GM12872 (cell line): ENCODE data around the gene SLC10A7.

Experiments
- TF ChIP-seq, protein P1 (sequence below): IDR thresholded peaks from 3 replicates; pipeline ENCODE4 v1.5.1; 2011; ENCODE audit warnings: low read depth, mild to moderate bottlenecking, low read length, moderate library complexity; ENCODE audit not compliant: insufficient read depth

Gene SLC10A7

GRCh38 chr4:146311238-146311970, 210.3 kb downstream of the SLC10A7 start:
- TF ChIP-seq, protein P1, sequence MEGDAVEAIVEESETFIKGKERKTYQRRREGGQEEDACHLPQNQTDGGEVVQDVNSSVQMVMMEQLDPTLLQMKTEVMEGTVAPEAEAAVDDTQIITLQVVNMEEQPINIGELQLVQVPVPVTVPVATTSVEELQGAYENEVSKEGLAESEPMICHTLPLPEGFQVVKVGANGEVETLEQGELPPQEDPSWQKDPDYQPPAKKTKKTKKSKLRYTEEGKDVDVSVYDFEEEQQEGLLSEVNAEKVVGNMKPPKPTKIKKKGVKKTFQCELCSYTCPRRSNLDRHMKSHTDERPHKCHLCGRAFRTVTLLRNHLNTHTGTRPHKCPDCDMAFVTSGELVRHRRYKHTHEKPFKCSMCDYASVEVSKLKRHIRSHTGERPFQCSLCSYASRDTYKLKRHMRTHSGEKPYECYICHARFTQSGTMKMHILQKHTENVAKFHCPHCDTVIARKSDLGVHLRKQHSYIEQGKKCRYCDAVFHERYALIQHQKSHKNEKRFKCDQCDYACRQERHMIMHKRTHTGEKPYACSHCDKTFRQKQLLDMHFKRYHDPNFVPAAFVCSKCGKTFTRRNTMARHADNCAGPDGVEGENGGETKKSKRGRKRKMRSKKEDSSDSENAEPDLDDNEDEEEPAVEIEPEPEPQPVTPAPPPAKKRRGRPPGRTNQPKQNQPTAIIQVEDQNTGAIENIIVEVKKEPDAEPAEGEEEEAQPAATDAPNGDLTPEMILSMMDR: no peak

GRCh38 chr4:146310319-146311021, 211.3 kb downstream of the SLC10A7 start:
- TF ChIP-seq, protein P1: no peak

GRCh38 chr4:146308951-146309350, 212.8 kb downstream of the SLC10A7 start:
- TF ChIP-seq, protein P1: no peak

GRCh38 chr4:146302822-146303221, 218.9 kb downstream of the SLC10A7 start:
- TF ChIP-seq, protein P1: no peak

- TF ChIP-seq, protein P1: no peak
These were observed 222.1 kb downstream of the SLC10A7 start for GRCh38 chr4:146299607-146300006.

- TF ChIP-seq, protein P1: no peak
These were observed 227.0 kb downstream of the SLC10A7 start for GRCh38 chr4:146294776-146295175.

DNA sequence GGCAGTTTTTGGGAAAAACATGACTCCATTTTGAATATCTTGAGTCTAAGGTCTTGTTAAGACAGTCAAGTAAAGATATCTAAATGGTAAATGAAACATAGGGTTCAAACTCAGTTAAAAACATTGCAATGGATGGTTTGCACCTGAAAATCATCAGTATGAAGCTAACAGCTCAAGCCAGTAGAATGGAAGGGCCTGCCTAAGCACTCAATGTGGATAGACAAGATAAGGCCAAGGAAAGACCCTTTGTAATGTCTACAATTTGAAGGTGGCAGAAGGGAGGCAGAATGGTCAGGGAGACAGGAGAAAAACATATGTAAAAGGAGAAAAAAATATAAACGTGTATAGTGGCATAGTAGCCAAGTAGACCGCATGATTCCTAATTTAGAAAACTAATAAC, 229.2 kb downstream of the SLC10A7 start:
- TF ChIP-seq, protein P1: no peak
